ENCODE data around the gene MCRIP2. TPM values are rescaled to one million over a fixed set of nuclear protein-coding genes. Genes with fewer than 3 reads are reported as not detected.

MCRIP2 gene
- total RNA-seq, 6 experiments from 2014 or later, result 48.8 to 130 (median 76.7) TPM

DNA sequence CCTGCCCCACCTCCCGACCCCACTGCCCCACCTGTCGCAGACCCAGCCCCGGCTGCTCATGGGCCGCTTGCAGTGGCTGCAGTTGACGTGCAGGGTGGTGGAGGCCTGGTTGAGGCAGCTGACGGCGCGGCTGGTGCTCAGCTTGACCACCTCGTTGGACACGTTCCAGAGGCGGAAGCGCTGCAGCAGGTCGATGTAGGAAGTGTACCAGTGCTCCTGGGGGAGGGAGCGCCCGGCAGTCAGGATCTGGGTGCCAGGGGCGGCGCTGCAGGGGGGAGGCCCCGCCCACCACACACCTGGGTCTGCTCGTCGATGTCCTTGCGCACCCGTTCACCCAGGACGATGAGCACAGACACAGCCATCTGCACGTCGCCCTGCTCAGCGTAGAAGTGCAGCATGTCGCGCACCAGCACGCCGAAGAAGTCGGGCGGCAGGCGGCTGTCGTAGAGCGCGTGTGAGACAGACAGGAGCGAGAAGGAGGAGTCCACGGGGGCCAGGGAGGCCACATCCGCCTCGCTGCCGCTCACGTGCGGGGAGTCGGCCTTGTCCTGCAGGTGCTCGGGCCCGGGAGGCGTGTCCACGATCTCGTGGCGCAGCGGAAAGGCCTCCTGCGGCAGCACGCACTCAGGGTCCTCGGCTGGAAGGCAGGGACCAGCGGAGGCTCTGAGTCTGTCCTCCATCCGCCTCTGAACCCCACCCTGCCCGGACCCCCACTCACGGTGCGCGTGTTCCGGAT, 43.5 kb downstream of the MCRIP2 start:
- H3K27ac ChIP-seq, result no peak overlapping the region
- intact Hi-C loops (cut with DNase I), result no loop called here
- TF ChIP-seq, protein P1, sequence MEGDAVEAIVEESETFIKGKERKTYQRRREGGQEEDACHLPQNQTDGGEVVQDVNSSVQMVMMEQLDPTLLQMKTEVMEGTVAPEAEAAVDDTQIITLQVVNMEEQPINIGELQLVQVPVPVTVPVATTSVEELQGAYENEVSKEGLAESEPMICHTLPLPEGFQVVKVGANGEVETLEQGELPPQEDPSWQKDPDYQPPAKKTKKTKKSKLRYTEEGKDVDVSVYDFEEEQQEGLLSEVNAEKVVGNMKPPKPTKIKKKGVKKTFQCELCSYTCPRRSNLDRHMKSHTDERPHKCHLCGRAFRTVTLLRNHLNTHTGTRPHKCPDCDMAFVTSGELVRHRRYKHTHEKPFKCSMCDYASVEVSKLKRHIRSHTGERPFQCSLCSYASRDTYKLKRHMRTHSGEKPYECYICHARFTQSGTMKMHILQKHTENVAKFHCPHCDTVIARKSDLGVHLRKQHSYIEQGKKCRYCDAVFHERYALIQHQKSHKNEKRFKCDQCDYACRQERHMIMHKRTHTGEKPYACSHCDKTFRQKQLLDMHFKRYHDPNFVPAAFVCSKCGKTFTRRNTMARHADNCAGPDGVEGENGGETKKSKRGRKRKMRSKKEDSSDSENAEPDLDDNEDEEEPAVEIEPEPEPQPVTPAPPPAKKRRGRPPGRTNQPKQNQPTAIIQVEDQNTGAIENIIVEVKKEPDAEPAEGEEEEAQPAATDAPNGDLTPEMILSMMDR (IDR thresholded peaks at IDR 0.05), result no peak
- no peak for TF ChIP-seq POLR2A (IDR thresholded peaks at IDR 0.05)
- no peaks in the 10 kb centered on the region for H3K9me3 ChIP-seq
- H3K36me3 ChIP-seq, result peaks cover 0 to 21% (median 7%) of the 10 kb centered on the region in 4 donors
- H3K4me1 ChIP-seq, result peaks cover 0 to 47% (median 20%) of the 10 kb centered on the region in 4 donors
- H3K4me3 ChIP-seq, result peak overlapping the region in 2 of 3 donors; percentile 68 to 84
- no peaks in the 10 kb centered on the region for H3K27me3 ChIP-seq
- 96% methylated on average over 4 of the region's 61 CpGs for WGBS (ENCODE audit: insufficient coverage, low coverage, low lambda C conversion rate, missing lambda C conversion rate)
- ATAC-seq (no peak), DNase-seq (peak in 2 of 3 donors; percentile 67 to 69)

DNA sequence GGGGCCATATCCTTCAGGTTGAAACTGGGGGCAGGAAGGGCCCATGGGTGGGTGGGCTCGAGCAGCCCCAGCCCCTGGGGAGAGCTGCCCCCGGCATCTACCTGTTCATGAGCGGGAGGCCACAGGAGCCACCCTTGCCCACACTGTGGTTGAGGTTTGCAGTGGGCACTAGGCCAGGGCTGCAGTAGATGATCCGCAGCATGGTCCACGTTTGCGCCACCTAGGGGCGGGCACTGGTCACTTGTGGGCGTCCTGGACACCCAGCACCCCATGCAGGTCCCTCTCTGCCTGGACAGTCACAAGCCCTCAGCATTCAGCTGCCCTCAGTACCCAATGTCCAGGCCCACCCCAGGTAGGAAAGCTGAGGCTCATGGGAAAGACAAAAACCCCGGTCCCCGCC, 44.3 kb downstream of the MCRIP2 start:
- H3K27me3 ChIP-seq, result no peaks in the 10 kb centered on the region
- TF ChIP-seq POLR2A (IDR thresholded peaks at IDR 0.05), result no peak
- TF ChIP-seq, protein P1 (IDR thresholded peaks at IDR 0.05), result peak; percentile 35 to 42 (median 36)
- WGBS (ENCODE audit: insufficient coverage, low coverage, low lambda C conversion rate, missing lambda C conversion rate), result no CpG with 5 or more reads among the region's 10 CpGs
- H3K36me3 ChIP-seq, result peaks cover 0 to 21% (median 7%) of the 10 kb centered on the region in 4 donors
- no peak overlapping the region for H3K27ac ChIP-seq
- H3K4me1 ChIP-seq, result peaks cover 0 to 45% (median 22%) of the 10 kb centered on the region in 4 donors
- peak in 2 of 4 donors; percentile 5 to 17 for ATAC-seq
- intact Hi-C loops (cut with DNase I), result no loop called here
- peak; percentile 65 to 71 (median 66) for DNase-seq
- no peaks in the 10 kb centered on the region for H3K9me3 ChIP-seq
- H3K4me3 ChIP-seq, result no peak overlapping the region

DNA sequence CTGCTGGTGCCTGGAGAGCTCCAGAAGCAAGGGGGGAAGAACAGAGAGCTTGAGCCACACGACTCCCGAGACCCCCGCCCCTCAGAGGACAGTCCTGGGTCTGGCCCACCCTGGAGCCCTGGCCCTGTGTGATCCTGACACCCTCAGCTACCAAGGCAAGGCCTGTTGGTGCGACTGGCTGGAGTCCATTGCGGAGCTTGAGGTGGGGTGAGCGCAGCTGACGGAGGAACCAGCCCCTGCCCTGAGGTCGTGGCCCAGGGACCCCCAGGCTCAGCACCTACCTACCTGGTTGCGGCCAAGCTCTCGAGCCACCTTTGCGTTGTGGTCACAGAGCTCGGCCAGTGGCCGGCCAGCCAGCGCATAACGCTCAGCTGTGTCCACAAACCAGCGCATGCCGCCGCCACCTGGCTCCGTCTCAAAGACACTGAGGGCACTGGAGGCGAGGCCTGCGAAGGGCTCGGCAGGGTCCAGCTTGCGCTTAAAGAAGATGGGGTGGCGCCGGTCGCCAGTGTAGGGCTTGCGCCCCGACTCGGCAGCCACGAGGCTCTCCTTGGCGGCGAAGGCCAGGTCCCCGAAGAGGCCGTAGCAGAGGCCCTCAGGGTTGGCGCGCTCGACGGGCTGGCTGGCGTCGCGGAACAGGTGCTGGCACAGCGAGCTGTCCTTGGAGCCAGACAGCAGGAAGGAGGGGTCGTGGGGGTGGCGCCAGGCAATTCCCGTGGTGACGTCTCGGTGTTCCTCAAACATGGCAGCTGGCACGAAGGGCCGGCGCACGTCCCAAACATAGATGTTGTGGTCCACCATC, 45.0 kb downstream of the MCRIP2 start:
- ATAC-seq, result no peak
- WGBS (ENCODE audit: insufficient coverage, low coverage, low lambda C conversion rate, missing lambda C conversion rate), result 80% methylated on average over 2 of the region's 51 CpGs
- intact Hi-C loops (cut with DNase I), result no loop called here
- no peaks in the 10 kb centered on the region for H3K27me3 ChIP-seq
- no peak overlapping the region for H3K27ac ChIP-seq
- H3K9me3 ChIP-seq, result no peaks in the 10 kb centered on the region
- no peak overlapping the region for H3K4me3 ChIP-seq
- TF ChIP-seq, protein P1 (IDR thresholded peaks at IDR 0.05), result no peak
- TF ChIP-seq POLR2A (IDR thresholded peaks at IDR 0.05), result no peak
- peaks cover 0 to 20% (median 6%) of the 10 kb centered on the region in 4 donors for H3K36me3 ChIP-seq
- no peak for DNase-seq
- peaks cover 0 to 38% (median 16%) of the 10 kb centered on the region in 4 donors for H3K4me1 ChIP-seq

DNA sequence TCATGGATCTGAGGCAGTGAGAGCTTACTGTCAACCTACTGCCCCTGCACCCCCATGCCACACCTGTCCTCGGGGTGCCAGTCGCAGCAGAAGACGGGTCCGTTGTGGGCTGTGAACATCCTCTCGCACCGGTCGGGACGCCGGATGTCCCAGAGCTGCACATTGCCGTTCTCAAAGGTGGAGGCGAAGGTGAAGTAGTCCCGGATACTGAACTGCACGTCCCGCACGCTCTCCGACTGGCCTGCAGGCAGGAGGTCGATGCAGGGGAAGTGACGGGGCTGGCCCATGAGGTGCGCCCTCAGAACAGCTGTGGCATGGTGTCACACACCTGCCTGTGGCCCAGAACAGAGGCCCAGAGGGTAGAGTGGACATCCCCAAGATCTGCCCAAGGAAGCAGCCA, 45.9 kb downstream of the MCRIP2 start:
- TF ChIP-seq, protein P1 (IDR thresholded peaks at IDR 0.05), result no peak
- no peak for TF ChIP-seq POLR2A (IDR thresholded peaks at IDR 0.05)
- WGBS (ENCODE audit: insufficient coverage, low coverage, low lambda C conversion rate, missing lambda C conversion rate), result no CpG with 5 or more reads among the region's 19 CpGs
- DNase-seq (no peak), ATAC-seq (no peak)
- Histone ChIP-seq H3K36me3 (peaks cover 0 to 11% (median 2%) of the 10 kb centered on the region in 4 donors), H3K27ac (no peak overlapping the region), H3K4me3 (no peak overlapping the region), H3K4me1 (peaks cover 0 to 30% (median 12%) of the 10 kb centered on the region in 4 donors), H3K27me3 (no peaks in the 10 kb centered on the region), H3K9me3 (no peaks in the 10 kb centered on the region)
- intact Hi-C loops (cut with DNase I), result no loop called here

Measured in right lobe of liver (tissue), 6 donors.